WTC11 (cell line): Measurements from ENCODE around the gene EVC2.

ENCODE experiments used
- ATF3 ChIP-seq: sonication (generic); formaldehyde crosslinking; conservative IDR thresholded peaks from 2 replicates; pipeline ENCODE4 v1.8.1; 2022; ENCODE audit warnings: mild to moderate bottlenecking, missing genetic modification reagents
- CREB1 ChIP-seq: sonication (generic); formaldehyde crosslinking; IDR thresholded peaks from 2 replicates; pipeline ENCODE4 v1.8.0; 2023; ENCODE audit warnings: mild to moderate bottlenecking, missing genetic modification reagents
- CTCF ChIP-seq: fragments of 200-600 bp; IDR thresholded peaks from 2 replicates; pipeline ENCODE4 v1.8.0; 2022; ENCODE audit warnings: antibody characterized with exemption
- NFE2L1 ChIP-seq: sonication (generic); formaldehyde crosslinking; IDR thresholded peaks from 2 replicates; pipeline ENCODE4 v1.8.1; 2023; ENCODE audit warnings: missing genetic modification reagents
- RELA ChIP-seq: sonication (generic); formaldehyde crosslinking; IDR thresholded peaks from 2 replicates; pipeline ENCODE4 v1.8.1; 2022; ENCODE audit warnings: missing genetic modification reagents, mild to moderate bottlenecking, borderline replicate concordance
- SP1 ChIP-seq: sonication (generic); formaldehyde crosslinking; conservative IDR thresholded peaks from 2 replicates; pipeline ENCODE4 v1.8.1; 2022; ENCODE audit warnings: missing genetic modification reagents
- ZNF138 ChIP-seq: sonication (generic); formaldehyde crosslinking; conservative IDR thresholded peaks from 2 replicates; pipeline ENCODE4 v1.8.1; 2022; ENCODE audit warnings: mild to moderate bottlenecking, moderate library complexity, missing genetic modification reagents
- ZNF416 ChIP-seq: fragments of 250-450 bp; sonication (Bioruptor Pico); IDR thresholded peaks from 2 replicates; pipeline ENCODE4 v1.9.0; 2021; ENCODE audit warnings: mild to moderate bottlenecking, inconsistent platforms
- ZNF425 ChIP-seq: fragments of 250-450 bp; sonication (Bioruptor Pico); conservative IDR thresholded peaks from 2 replicates; pipeline ENCODE4 v1.9.0; 2021; ENCODE audit warnings: mild to moderate bottlenecking
- TF ChIP-seq, protein P1 (sequence below): sonication (generic); formaldehyde crosslinking; IDR thresholded peaks from 2 replicates; pipeline ENCODE4 v1.8.1; 2022; ENCODE audit warnings: low read depth, mild to moderate bottlenecking, moderate library complexity, missing genetic modification reagents, borderline replicate concordance
- TF ChIP-seq, protein P2 (sequence below): sonication (generic); formaldehyde crosslinking; IDR thresholded peaks from 2 replicates; pipeline ENCODE4 v1.8.1; 2023; ENCODE audit warnings: mild to moderate bottlenecking, missing genetic modification reagents
- TF ChIP-seq, protein P3 (sequence below): sonication (generic); formaldehyde crosslinking; IDR thresholded peaks from 2 replicates; pipeline ENCODE4 v1.8.1; 2022; ENCODE audit warnings: low read depth, missing genetic modification reagents, borderline replicate concordance

GRCh38 chr4:5654791-5655190 lies 53.6 kb downstream of the EVC2 start:
- TF ChIP-seq CTCF (no peak), ZNF416 (no peak), SP1 (no peak), NFE2L1 (CRISPR knock-in tag) (no peak), RELA (CRISPR knock-in tag) (no peak), ZNF138 (CRISPR knock-in tag) (no peak), CREB1 (no peak), ZNF425 (CRISPR knock-in tag) (no peak), ATF3 (no peak)
- TF ChIP-seq, protein P1, sequence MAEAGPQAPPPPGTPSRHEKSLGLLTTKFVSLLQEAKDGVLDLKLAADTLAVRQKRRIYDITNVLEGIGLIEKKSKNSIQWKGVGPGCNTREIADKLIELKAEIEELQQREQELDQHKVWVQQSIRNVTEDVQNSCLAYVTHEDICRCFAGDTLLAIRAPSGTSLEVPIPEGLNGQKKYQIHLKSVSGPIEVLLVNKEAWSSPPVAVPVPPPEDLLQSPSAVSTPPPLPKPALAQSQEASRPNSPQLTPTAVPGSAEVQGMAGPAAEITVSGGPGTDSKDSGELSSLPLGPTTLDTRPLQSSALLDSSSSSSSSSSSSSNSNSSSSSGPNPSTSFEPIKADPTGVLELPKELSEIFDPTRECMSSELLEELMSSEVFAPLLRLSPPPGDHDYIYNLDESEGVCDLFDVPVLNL (CRISPR knock-in tag): no peak
- TF ChIP-seq, protein P2, sequence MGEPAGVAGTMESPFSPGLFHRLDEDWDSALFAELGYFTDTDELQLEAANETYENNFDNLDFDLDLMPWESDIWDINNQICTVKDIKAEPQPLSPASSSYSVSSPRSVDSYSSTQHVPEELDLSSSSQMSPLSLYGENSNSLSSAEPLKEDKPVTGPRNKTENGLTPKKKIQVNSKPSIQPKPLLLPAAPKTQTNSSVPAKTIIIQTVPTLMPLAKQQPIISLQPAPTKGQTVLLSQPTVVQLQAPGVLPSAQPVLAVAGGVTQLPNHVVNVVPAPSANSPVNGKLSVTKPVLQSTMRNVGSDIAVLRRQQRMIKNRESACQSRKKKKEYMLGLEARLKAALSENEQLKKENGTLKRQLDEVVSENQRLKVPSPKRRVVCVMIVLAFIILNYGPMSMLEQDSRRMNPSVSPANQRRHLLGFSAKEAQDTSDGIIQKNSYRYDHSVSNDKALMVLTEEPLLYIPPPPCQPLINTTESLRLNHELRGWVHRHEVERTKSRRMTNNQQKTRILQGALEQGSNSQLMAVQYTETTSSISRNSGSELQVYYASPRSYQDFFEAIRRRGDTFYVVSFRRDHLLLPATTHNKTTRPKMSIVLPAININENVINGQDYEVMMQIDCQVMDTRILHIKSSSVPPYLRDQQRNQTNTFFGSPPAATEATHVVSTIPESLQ: no peak
- TF ChIP-seq, protein P3, sequence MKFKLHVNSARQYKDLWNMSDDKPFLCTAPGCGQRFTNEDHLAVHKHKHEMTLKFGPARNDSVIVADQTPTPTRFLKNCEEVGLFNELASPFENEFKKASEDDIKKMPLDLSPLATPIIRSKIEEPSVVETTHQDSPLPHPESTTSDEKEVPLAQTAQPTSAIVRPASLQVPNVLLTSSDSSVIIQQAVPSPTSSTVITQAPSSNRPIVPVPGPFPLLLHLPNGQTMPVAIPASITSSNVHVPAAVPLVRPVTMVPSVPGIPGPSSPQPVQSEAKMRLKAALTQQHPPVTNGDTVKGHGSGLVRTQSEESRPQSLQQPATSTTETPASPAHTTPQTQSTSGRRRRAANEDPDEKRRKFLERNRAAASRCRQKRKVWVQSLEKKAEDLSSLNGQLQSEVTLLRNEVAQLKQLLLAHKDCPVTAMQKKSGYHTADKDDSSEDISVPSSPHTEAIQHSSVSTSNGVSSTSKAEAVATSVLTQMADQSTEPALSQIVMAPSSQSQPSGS (CRISPR knock-in tag): no peak
